Sigmoid colon (tissue), 4 donors: ENCODE measurements around the gene DBNDD1.

ENCODE experiments used
- CTCF ChIP-seq, 4 experiments: fragments of 450-650 bp in 3 of 4; fragments of 200-600 bp in 1 of 4; IDR thresholded peaks; one replicate each; pipeline ENCODE4 v1.5.1; 2016 to 2019; ENCODE audit warnings: antibody characterized with exemption in 4 of 4, mild to moderate bottlenecking in 3 of 4, moderate library complexity in 2 of 4
- POLR2AphosphoS5 ChIP-seq, 4 donors: sonication (generic); formaldehyde crosslinking; IDR thresholded peaks; one replicate each; pipeline ENCODE4 v1.6.1; 2017; ENCODE audit warnings: antibody characterized with exemption in 4 of 4

- TF ChIP-seq POLR2AphosphoS5 (IDR thresholded peaks at IDR 0.05) (no peak), CTCF (IDR thresholded peaks at IDR 0.05) (no peak)
These were observed 42.2 kb upstream of the DBNDD1 start for GRCh38 chr16:90061437-90061836.
